ENCODE results near the gene CDH23.

CDH23 gene

DNA sequence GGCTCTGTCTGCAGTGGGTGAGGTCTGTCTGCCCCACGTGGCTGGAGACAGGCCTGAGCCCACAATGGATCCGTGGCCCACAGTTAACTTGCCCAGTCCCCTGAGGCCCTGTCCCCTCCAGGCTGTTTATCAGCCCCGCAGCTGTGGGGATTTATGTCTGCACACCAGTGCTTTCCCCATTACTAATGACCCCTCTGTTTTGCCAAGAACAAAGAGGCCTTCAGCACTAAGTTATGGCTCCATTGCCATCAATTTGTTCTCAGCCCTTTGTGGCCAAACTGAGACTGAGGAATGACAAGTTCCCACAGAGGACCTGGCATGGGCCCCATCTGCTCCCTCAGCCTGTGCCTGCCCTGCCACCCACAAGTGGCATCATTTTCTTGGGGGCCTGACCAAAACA is 184.7 kb downstream of the CDH23 start:
- CTCF ChIA-PET, result no interaction called here
- TF ChIP-seq HDGF (IDR thresholded peaks at IDR 0.05; ENCODE audit: borderline replicate concordance), result no peak
- TF ChIP-seq BHLHE40 (IDR thresholded peaks at IDR 0.05; ENCODE audit: borderline replicate concordance), result no peak
- TF ChIP-seq ARNT (IDR thresholded peaks at IDR 0.05), result no peak
- TF ChIP-seq ELF4 (IDR thresholded peaks at IDR 0.05), result no peak
- TF ChIP-seq NFRKB (IDR thresholded peaks at IDR 0.05), result no peak
- TF ChIP-seq SUZ12 (IDR thresholded peaks at IDR 0.05), result no peak
- no peak for TF ChIP-seq PKNOX1 (IDR thresholded peaks at IDR 0.05)
- TF ChIP-seq FOXA1 (IDR thresholded peaks at IDR 0.05), result no peak
- TF ChIP-seq FOXM1 (IDR thresholded peaks at IDR 0.05; ENCODE audit: borderline replicate concordance), result no peak
- no peak for TF ChIP-seq TARDBP (IDR thresholded peaks at IDR 0.05)
- no peak for TF ChIP-seq SP1 (IDR thresholded peaks at IDR 0.05)
- TF ChIP-seq FOXK2 (IDR thresholded peaks at IDR 0.05), result no peak
- DNase-seq (ENCODE audit: extremely low spot score), result no peak
- POLR2A ChIA-PET, result no interaction called here

GRCh38 chr10:71582019-71582418 is 185.3 kb downstream of the CDH23 start:
- ChIA-PET POLR2A (no interaction called here), CTCF (no interaction called here)
- DNase-seq (ENCODE audit: extremely low spot score), result no peak
- TF ChIP-seq TARDBP (IDR thresholded peaks at IDR 0.05) (no peak), SUZ12 (IDR thresholded peaks at IDR 0.05) (no peak), ARNT (IDR thresholded peaks at IDR 0.05) (no peak), CTBP1 (IDR thresholded peaks at IDR 0.05; ENCODE audit: borderline replicate concordance) (no peak), HDGF (IDR thresholded peaks at IDR 0.05; ENCODE audit: borderline replicate concordance) (no peak), BHLHE40 (IDR thresholded peaks at IDR 0.05; ENCODE audit: borderline replicate concordance) (no peak), FOXK2 (IDR thresholded peaks at IDR 0.05) (no peak), ELF4 (IDR thresholded peaks at IDR 0.05) (no peak), FOXM1 (IDR thresholded peaks at IDR 0.05; ENCODE audit: borderline replicate concordance) (no peak), L3MBTL2 (conservative IDR thresholded peaks at IDR 0.05) (no peak), NFRKB (IDR thresholded peaks at IDR 0.05) (no peak), SP1 (IDR thresholded peaks at IDR 0.05) (no peak), FOXA1 (IDR thresholded peaks at IDR 0.05) (no peak), LEF1 (IDR thresholded peaks at IDR 0.05; ENCODE audit: borderline replicate concordance) (no peak), PKNOX1 (IDR thresholded peaks at IDR 0.05) (no peak), ZNF384 (IDR thresholded peaks at IDR 0.05) (no peak)

DNA sequence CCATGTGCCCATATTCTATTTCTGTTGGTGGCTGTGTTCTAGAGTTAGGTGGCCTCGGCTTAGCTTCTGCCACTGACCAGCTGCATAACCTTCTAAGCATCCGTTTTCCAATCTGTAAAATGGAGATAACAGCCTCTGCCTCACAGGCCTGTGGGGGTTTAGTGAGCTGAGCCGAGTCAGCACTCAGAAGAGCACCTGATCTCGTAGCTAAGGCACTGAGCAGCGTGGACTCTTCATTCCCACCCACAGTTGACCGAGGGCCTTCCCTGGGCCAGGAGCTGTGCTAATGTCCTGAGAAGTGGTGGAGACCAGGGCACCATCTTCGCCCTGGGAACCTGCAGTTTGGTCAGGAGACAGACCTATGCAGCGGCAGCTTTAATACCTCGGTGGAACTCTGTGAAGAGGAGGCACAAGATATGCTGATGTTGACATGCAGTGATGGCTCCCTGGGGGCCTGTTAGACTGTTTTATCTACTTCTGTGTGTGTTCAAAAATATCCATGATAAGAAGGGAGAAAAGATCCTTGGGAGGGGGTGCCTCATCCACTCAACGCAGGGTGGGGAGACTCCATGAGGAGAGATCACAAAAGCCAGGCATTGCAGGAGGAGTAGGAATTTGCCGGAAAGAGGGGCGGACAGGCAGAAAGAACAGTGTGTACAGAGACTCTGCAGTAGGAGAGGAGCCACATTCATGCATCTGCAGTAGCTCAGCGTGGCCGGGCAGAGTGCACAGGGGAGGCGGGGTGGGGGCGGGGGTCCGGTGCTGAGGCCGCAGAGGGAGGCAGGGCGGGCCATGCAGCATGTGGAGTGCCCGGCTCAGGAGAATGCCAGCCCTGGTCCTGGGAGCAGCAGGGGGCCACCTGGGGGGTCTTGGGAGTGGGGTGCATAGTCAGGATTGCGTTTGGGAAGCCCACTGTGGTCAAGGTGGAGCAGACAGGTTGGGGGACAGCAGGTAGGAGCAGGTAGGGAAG is 186.1 kb downstream of the CDH23 start:
- ChIA-PET CTCF (no interaction called here), POLR2A (no interaction called here)
- no peak for TF ChIP-seq ZNF384 (IDR thresholded peaks at IDR 0.05)
- TF ChIP-seq ELF4 (IDR thresholded peaks at IDR 0.05), result no peak
- TF ChIP-seq FOXK2 (IDR thresholded peaks at IDR 0.05), result no peak
- no peak for TF ChIP-seq LEF1 (IDR thresholded peaks at IDR 0.05; ENCODE audit: borderline replicate concordance)
- no peak for TF ChIP-seq BHLHE40 (IDR thresholded peaks at IDR 0.05; ENCODE audit: borderline replicate concordance)
- TF ChIP-seq TARDBP (IDR thresholded peaks at IDR 0.05), result no peak
- no peak for TF ChIP-seq SUZ12 (IDR thresholded peaks at IDR 0.05)
- TF ChIP-seq CTBP1 (IDR thresholded peaks at IDR 0.05; ENCODE audit: borderline replicate concordance), result no peak
- no peak for TF ChIP-seq FOXM1 (IDR thresholded peaks at IDR 0.05; ENCODE audit: borderline replicate concordance)
- no peak for TF ChIP-seq PKNOX1 (IDR thresholded peaks at IDR 0.05)
- no peak for TF ChIP-seq NFRKB (IDR thresholded peaks at IDR 0.05)
- no peak for DNase-seq (ENCODE audit: extremely low spot score)

DNA sequence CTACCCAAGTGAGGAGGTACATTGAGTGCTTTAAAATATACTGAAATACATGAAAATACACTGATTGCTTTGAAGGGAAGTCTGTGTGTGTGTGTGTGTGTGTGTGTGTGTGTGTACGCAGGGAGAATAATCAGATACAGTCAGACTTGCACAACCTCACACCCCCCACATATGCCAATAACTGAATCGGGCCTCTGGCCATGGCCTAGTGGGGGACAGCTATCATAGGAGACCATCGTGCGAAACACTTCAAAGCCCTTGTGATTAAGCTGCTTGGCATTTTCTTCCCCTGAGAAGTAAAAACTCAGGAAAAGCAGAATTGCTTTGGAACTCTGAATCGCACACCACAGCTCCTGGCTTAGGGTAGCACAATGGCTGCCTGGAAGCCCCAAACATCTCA is 187.7 kb downstream of the CDH23 start:
- no peak for DNase-seq (ENCODE audit: extremely low spot score)
- POLR2A ChIA-PET, result no interaction called here
- CTCF ChIA-PET, result interaction anchor here (1.9 kb wide), 1 partner anchor 14 kb away, joined by 9 read pairs; no protein-coding TSS in a partner anchor
- no peak for TF ChIP-seq HDGF (IDR thresholded peaks at IDR 0.05; ENCODE audit: borderline replicate concordance)
- no peak for TF ChIP-seq CTBP1 (IDR thresholded peaks at IDR 0.05; ENCODE audit: borderline replicate concordance)
- no peak for TF ChIP-seq PKNOX1 (IDR thresholded peaks at IDR 0.05)
- TF ChIP-seq SUZ12 (IDR thresholded peaks at IDR 0.05), result no peak
- TF ChIP-seq SP1 (IDR thresholded peaks at IDR 0.05), result no peak
- no peak for TF ChIP-seq L3MBTL2 (conservative IDR thresholded peaks at IDR 0.05)
- no peak for TF ChIP-seq NFRKB (IDR thresholded peaks at IDR 0.05)
- no peak for TF ChIP-seq FOXK2 (IDR thresholded peaks at IDR 0.05)
- TF ChIP-seq FOXA1 (IDR thresholded peaks at IDR 0.05), result no peak
- no peak for TF ChIP-seq BHLHE40 (IDR thresholded peaks at IDR 0.05; ENCODE audit: borderline replicate concordance)
- TF ChIP-seq LEF1 (IDR thresholded peaks at IDR 0.05; ENCODE audit: borderline replicate concordance), result no peak
- no peak for TF ChIP-seq ELF4 (IDR thresholded peaks at IDR 0.05)
- TF ChIP-seq ZNF384 (IDR thresholded peaks at IDR 0.05), result no peak
- TF ChIP-seq TARDBP (IDR thresholded peaks at IDR 0.05), result no peak
- no peak for TF ChIP-seq ARNT (IDR thresholded peaks at IDR 0.05)
- TF ChIP-seq FOXM1 (IDR thresholded peaks at IDR 0.05; ENCODE audit: borderline replicate concordance), result no peak

All from HEK293T (cell line).